NOMO-1 treated with DMSO at 0.1 percent for 48 hours (cell line): ENCODE data around the gene TMEM207.

Source experiments
- DNase-seq: peaks from one replicate; lab custom pipeline; 2025; ENCODE audit not compliant: unreplicated experiment; lab: John Stamatoyannopoulos, UW

TMEM207 gene

GRCh38 chr3:190385731-190386688, 63.7 kb downstream of the TMEM207 start:
- DNase-seq: peak; percentile 85

GRCh38 chr3:190384309-190384756, 65.4 kb downstream of the TMEM207 start:
- peak; percentile 95 for DNase-seq

GRCh38 chr3:190382082-190382481, 67.6 kb downstream of the TMEM207 start:
- DNase-seq: no peak

GRCh38 chr3:190381441-190381840, 68.3 kb downstream of the TMEM207 start:
- no peak for DNase-seq

- DNase-seq: no peak
Observed at GRCh38 chr3:190380184-190380583, 69.5 kb downstream of the TMEM207 start.
